ENCODE results near the gene GTF2IRD2.
"Not testable (repeated sequence)": the region's sequence is repeated elsewhere in the genome, so short reads cannot be mapped to it uniquely, and the experiment has no call there.

Gene GTF2IRD2

DNA sequence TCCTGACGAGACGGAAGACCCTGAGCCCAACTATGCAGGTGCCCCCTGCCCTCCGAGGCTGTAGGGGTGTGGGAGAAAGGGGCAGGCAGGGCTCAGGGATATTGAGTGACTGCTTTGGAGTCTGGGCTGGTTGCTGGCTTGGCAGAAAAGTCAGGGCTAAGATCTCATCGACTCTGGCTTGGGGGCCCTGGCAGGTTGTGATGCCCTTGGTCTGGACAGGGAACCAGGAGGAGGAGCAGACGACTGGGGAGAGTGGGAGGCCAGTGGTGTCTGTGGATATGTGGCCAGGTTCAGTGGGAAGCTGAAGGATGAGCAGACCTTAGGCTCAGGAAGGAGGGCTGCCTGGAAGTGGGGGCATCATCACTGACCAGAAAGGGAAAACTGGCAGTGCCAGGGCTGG lies 67.8 kb downstream of the GTF2IRD2 start:
- DNase-seq: not testable (repeated sequence)

GRCh38 chr7:74781746-74782145 lies 69.7 kb downstream of the GTF2IRD2 start:
- not testable (repeated sequence) for DNase-seq

GRCh38 chr7:74779053-74779452 lies 72.4 kb downstream of the GTF2IRD2 start:
- DNase-seq: not testable (repeated sequence)

DNA sequence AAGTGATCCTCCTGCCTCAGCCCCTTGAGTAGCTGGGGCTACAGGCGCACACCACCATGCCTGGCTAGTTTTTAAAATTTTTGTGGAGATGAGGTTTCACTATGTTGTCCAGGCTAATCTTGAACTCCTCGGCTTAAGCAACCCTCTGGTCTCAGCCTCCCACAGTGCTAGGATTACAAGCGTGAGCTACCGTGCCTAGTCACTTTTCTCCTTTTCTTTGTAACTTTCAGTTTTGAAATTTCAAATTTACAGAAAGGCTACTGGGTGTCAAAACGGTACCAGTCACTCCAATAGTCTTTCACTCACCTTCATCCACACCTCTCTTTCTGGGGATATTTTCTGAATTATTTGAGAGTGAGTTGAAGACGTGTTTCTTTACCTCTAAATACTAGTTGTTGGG lies 76.3 kb downstream of the GTF2IRD2 start:
- DNase-seq: not testable (repeated sequence)

GRCh38 chr7:74773760-74774750 lies 77.3 kb downstream of the GTF2IRD2 start, which contains the start of gene NCF1:
Gene NCF1 (plus strand): TSS chr7:74774011. CDS start chr7:74774032, 21 bp downstream.
- DNase-seq: not testable (repeated sequence)

DNA sequence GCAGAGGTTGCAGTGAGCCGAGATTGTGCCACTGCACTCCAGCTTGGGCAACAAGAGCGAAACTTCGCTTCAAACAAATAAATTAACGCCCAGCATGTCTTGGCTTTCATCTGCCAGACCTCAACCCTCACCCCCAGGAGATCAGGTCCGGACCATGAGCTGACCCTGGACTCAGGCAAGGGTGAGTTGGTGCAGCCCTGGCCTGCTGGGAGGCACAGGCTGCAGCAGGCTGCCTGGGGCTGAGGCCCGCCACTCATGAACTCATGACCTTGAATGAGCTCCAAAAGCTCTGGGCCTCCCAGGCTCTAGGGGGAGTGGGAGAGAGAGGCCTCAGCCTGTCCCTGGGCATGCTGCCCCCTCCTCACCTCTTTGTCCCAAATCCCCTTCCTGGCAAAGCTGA lies 79.3 kb downstream of the GTF2IRD2 start:
- not testable (repeated sequence) for DNase-seq

GRCh38 chr7:74770062-74770461 lies 81.3 kb downstream of the GTF2IRD2 start:
- DNase-seq: not testable (repeated sequence)

- not testable (repeated sequence) for DNase-seq
Measured at GRCh38 chr7:74766991-74767390, 84.4 kb downstream of the GTF2IRD2 start.

GRCh38 chr7:74766509-74766908 lies 84.9 kb downstream of the GTF2IRD2 start:
- not testable (repeated sequence) for DNase-seq

GRCh38 chr7:74765205-74765918 lies 86.0 kb downstream of the GTF2IRD2 start:
- not testable (repeated sequence) for DNase-seq

- DNase-seq: not testable (repeated sequence)
Measured at GRCh38 chr7:74758982-74759381, 92.4 kb downstream of the GTF2IRD2 start.

DNA sequence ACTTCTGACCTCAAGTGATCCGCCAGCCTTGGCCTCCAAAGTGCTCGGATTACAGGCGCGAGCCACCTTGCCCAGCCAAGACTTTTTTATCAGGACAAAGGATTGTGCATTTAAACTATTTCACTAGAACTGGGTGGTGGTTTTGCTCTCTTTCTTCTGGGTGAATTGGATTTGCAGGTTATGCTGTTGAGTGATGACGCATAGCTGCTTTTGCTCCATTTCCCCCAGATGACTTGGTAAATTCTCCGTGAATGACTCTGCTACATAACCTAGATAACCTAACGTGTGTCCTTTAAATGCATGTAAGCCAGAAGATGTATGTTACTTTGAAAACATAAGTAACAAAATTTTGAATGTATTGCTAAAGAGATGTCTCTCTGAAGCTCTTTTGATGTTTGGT lies 93.1 kb downstream of the GTF2IRD2 start:
- not testable (repeated sequence) for DNase-seq

GRCh38 chr7:74756673-74757072 lies 94.7 kb downstream of the GTF2IRD2 start:
- DNase-seq: not testable (repeated sequence)

- not testable (repeated sequence) for DNase-seq
Measured at GRCh38 chr7:74753921-74754482, 97.4 kb downstream of the GTF2IRD2 start.

Data from Kasumi-1 (cell line).